Activated CD4-positive, alpha-beta T cell treated with anti-CD3 and anti-CD28 coated beads for 4 hours (primary cell): Measurements from ENCODE around the gene BAG2.

Experiments used
- DNase-seq, 2 donors: peaks; one replicate each; pipeline ENCODE4 v3.0.0-alpha.2; 2020

BAG2 gene

DNA sequence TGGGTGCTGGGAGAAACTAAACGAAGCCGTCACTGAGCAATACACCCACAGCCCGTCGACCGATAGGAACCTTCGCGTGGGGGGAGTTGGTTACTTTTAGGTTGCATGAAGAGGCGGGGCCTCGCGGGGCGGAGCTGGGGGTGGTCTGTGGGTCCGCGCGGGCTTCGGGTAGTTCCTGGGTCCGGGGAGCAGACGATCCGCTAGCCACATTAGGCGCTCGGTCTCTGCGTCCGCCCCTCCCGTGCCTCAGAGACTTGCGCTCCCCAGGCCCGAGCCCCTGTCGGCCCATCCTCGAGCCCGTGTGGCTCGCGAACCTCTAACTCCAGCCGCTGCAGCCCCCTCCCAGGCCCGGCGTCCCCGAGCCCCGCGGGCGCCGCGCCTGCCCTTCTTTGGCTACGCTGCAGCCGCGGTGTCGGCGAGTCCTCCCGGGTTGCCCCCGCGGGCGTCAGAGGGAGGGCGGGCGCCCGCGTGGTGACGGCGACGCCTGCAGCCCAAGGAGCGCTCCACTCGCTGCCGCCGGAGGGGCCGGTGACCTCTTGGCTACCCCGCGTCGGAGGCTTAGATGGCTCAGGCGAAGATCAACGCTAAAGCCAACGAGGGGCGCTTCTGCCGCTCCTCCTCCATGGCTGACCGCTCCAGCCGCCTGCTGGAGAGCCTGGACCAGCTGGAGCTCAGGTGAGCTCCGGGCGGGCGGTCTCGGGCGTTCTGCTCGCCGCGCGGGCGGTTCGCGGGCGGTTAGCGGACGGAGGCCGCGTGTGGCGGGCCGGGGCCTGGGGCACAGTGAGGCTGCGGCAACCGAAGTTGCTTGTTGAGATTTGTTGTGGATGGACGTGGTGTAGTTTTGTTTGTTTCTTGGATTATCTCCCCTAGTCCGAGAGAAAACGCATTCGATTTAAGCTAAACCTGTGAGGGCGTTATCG lies at the start of gene BAG2:
Gene BAG2, plus strand, starts transcription at position 191 of the 920 bp plus-strand sequence. Its CDS starts 372 bp downstream, at position 563.
- DNase-seq = peak; percentile 87 to 89

DNA sequence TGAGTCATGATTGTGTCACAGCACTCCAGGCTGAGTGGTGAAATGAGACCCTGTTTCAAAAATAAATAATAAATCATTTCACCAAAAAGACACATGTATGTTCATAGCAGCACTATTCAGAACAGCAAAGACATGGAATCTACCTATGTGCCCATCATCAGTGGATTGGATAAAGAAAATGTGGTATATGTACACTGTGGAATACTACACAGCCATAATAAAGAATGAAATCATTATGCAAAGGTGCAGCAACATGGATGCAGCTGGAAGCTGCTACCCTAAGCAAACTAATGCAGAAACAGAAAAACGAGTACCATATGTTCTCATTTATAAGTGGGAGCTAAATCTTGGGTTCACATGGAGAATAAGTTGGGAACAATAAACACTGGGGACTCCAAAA lies 49.0 kb upstream of the BAG2 start:
- no peak for DNase-seq

- DNase-seq = no peak
Observed at GRCh38 chr6:57127763-57128162, 44.4 kb upstream of the BAG2 start.

DNA sequence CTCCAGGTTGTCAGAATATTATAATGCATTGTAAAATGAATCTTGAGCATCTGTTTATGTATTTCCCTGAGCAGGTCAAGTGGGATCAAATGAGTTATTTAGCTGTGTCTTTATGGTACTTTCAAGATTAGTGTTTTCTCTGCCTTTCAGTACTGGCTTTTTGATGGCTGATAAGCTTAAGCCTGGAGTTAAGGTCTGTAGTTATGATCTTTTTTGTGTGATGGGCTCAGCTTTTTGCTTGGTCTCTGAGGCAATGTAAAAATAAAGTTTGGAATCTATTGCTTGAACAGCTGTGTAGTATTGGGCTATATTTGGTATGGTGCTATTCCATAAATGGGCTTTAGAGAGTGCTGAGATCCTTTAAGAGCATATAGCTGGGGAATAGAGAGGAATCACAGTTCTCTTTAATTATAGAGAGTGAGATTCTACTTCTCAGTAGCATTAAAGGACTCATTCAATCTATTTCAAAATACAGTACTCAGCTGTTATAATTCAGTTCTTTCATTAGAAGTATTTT lies 41.4 kb upstream of the BAG2 start:
- DNase-seq = no peak

DNA sequence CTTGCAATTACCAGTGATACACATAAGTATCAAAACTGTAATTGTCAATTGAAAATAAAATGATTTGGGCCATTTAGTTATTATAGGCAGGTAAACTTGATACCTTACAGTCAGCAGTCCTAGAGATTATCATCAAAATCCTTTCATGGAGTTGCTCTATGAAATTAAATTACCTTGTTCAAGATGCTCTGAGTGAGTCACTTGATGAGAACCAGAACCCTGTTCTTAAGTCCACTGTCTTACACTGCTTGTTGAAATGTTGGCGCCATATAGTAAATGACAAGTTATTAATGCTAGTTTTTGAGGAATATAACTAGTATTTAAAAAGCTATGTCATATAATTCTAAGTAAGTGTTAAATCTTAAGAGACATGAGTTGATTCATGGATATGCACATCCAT lies 37.2 kb upstream of the BAG2 start:
- DNase-seq = no peak

DNA sequence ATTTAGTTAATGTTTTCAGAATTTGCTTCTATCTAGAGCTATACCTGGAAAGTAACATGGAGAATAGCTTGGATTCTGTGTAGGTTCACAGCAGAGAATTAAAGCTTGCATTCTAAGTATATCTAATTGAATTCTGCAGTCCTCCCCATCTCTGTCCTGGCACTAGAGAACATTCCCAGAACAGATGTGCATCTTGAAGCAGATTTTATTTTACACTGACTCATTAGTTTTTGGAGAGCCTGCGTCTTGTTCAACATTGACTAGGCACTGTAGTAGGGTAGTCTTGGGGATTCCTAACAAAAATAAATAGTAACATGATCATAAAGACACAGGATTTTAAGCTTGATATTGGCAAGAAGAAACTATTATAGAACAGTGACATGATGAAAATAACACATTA lies 36.2 kb upstream of the BAG2 start:
- DNase-seq = no peak

- DNase-seq = no peak
Observed at GRCh38 chr6:57137350-57137749, 34.8 kb upstream of the BAG2 start.

DNA sequence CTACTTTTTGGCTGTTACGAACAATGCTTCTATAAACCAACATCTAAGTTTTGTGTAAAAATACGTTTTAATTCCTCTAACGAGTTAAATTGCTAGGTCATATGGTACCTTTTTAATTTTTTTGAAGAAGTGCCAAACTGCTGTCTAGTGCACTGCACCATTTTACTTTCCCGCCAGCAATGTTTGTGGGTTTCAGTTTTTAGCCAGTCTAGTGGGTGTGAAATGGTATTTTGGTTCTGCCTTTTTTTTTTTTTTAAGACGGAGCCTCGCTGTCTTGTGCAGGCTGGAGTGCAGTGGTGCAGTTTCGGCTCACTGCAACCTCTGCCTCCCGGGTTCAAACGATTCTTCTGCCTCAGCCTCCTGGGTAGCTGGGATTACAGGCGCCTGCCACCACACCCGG lies 34.1 kb upstream of the BAG2 start:
- DNase-seq = no peak

GRCh38 chr6:57141451-57142177 lies 30.5 kb upstream of the BAG2 start:
- no peak for DNase-seq

GRCh38 chr6:57142178-57142525 lies 30.0 kb upstream of the BAG2 start:
- DNase-seq = no peak

GRCh38 chr6:57143690-57144089 lies 28.4 kb upstream of the BAG2 start:
- no peak for DNase-seq

DNA sequence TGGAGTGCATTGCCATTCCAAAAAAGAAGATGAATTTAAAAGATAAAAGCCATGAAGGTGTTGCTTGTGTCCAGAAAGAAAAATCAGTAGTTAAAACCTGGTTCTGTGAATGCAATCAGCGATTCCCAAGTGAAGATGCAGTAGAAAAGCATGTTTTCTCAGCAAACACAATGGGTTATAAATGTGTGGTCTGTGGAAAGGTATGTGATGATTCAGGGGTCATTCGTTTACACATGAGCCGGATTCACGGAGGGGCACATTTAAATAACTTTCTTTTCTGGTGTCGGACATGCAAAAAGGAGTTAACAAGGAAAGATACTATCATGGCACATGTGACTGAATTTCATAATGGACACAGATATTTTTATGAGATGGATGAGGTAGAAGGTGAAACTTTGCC lies 24.7 kb upstream of the BAG2 start:
- DNase-seq = no peak

DNA sequence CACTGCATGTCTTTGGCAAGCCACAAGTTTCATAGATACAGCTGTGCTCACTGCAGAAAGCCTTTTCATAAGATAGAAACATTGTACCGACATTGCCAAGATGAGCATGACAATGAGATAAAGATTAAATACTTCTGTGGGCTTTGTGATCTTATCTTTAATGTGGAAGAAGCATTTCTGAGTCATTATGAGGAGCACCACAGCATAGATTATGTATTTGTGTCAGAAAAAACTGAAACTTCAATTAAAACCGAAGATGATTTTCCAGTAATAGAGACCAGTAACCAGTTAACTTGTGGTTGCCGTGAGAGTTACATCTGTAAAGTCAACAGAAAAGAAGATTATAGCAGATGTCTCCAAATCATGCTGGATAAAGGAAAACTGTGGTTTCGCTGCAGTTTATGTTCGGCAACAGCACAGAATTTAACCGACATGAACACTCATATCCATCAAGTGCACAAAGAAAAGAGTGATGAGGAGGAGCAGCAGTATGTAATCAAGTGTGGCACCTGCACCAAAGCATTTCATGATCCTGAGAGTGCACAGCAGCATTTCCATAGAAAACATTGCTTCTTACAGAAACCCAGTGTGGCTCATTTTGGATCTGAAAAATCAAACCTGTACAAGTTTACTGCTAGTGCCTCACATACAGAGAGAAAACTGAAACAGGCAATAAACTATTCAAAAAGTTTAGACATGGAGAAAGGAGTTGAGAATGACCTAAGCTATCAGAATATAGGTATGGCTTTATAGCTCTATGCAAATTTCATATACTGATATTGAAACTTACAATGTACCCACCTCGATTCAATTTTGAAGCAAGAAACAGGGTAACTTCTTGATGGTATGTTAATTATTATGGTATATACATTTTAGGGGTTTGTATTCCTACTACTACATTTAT lies 23.9 kb upstream of the BAG2 start:
- DNase-seq = no peak

- DNase-seq = no peak
Observed at GRCh38 chr6:57158658-57159057, 13.5 kb upstream of the BAG2 start.

- no peak for DNase-seq
Observed at GRCh38 chr6:57159127-57159526, 13.0 kb upstream of the BAG2 start.

DNA sequence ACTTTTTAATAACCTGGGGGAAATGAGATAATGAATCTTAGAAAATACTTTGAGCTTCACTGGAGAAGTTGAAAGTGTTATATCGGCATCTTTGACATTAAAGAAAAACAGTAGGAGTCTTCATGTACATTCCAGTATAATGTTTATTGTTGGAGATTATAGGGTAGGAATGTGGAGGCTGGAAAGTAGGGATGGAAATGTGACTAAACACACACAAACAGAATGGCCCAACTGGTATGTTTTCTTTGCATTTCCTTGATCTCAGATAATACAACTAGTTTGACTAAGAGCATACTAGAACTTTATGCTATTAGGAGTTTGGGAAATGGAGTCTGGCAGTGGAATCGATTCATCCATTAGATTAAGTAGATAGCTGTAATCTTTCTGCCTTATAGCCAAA lies 10.1 kb upstream of the BAG2 start:
- DNase-seq = no peak

DNA sequence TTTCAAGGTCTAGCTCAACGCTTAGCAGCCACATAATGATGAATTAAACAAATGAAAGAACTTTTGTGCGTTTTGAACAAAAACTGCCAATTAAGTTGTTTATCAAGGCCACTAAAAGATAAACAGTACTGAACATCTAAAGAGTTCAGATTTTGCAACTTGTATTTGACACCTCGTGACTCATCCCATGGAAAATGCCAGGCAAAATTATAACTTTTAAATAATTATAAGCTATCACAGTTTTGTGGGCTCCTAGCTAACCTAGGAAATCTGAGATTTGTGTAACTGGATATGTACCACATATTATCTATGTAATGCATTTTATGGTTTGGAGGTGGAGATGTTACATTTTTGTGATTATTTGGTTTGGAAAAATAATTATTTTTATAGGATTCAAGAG lies 9.6 kb upstream of the BAG2 start:
- DNase-seq = no peak

- DNase-seq = no peak
Observed at GRCh38 chr6:57163956-57164355, 8.2 kb upstream of the BAG2 start.

DNA sequence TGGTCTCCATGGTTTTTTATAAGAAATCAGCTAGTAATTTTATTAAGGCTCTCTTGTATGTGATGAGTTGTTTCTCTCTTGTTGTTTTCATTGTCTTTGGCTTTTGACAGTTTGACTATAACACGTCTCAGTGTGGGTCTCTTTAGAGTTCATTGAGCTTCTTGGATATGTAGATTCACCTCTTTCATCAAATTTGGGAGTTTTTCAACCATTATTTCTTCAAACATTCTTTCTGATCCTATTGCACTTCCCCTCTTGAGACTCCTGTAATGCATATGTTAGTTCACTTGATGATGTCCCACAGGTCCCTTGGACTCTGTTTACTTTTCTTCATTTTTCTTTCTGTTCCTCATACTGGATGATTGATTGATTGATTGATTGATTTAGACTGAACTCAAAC lies 7.0 kb upstream of the BAG2 start:
- DNase-seq = no peak

DNA sequence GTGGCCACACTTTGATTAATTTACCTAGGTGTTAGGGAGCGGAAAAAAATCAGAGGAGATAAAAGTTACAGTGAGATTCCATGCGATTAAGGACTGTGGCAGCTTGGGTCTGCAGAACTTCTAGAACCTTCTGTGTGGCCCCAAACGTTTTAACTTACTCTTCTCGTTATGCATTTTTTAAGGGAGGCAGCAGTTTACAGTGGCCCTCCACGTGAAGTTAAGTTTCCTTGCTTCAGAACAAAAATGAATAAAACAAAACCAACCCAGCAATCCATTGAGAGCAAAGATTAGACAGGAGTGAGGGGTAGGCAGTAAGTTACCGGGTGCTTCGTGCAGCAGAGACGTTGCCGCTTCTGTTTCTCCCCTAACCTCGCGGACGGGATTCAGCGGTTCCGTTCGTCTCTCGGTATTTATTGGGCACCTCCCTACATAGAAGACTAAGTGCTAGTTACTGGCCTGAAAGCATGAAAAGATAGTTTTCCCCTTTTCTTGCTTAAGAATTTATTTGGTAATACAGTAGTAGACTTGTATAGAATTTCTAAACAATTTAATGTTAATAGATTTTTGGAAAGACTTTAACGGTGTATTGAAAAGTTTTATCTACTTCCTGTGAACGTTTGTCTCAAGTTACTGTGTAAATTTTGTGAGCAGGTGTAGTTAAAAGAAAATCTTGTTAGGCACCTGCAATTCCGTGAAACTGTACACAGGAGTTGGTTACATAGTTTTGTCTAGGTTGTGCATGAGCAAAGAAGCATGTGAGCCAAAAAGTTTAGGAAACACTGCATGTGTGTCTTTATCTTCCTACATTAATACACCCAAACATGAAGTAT lies 1.1 kb downstream of the BAG2 start:
- DNase-seq = peak; percentile 5 to 14

GRCh38 chr6:57173886-57174510 lies 1.9 kb downstream of the BAG2 start:
- no peak for DNase-seq

GRCh38 chr6:57174511-57174907 lies 2.4 kb downstream of the BAG2 start:
- no peak for DNase-seq
